Left lung (tissue), 10 donors: Measurements from ENCODE around the gene SLC6A18. TPM values are rescaled to one million over a fixed set of nuclear protein-coding genes. Genes with fewer than 3 reads are reported as not detected.

Source experiments
- ATAC-seq: fragments of 200-7000 bp; cut with Tn5 transposase; one replicate; pipeline ENCODE4 v1.9.1; 2020; ENCODE audit warnings: moderate library complexity
- DNase-seq, 4 donors: peaks; one replicate each; pipeline ENCODE4 v3.0.0-alpha.2; 2013 to 2020
- H3K27ac ChIP-seq, 2 donors: fragments of 200-600 bp; sonication (generic) in 1 of 2; one replicate each; pipeline versions ENCODE4 v1.5.0 to v1.8.0; 2020 to 2021
- H3K27me3 ChIP-seq, 2 donors: fragments of 200-600 bp; sonication (generic) in 1 of 2; one replicate each; pipeline versions ENCODE4 v1.5.0 to v1.8.0; 2020 to 2021
- H3K36me3 ChIP-seq, 2 donors: fragments of 200-600 bp; sonication (generic) in 1 of 2; one replicate each; pipeline versions ENCODE4 v1.5.0 to v1.8.0; 2020 to 2021
- H3K4me1 ChIP-seq, 2 donors: fragments of 200-600 bp; one replicate each; pipeline ENCODE4 v1.8.0; 2021
- H3K4me3 ChIP-seq, 2 donors: fragments of 200-600 bp; sonication (generic) in 1 of 2; one replicate each; pipeline versions ENCODE4 v1.5.0 to v1.8.0; 2020 to 2021; ENCODE audit warnings: mild to moderate bottlenecking in 1 of 2
- H3K9me3 ChIP-seq, 2 donors: fragments of 200-600 bp; sonication (generic) in 1 of 2; one replicate each; pipeline versions ENCODE4 v1.5.0 to v1.8.0; 2020 to 2021
- CTCF ChIP-seq, 2 donors: fragments of 200-600 bp; sonication (generic) in 1 of 2; IDR thresholded peaks; one replicate each; pipeline versions ENCODE4 v1.5.0 to v1.8.0; 2021; ENCODE audit warnings: antibody characterized with exemption in 2 of 2
- intact Hi-C, 2 donors: fragments of 100-400 bp; cut with DNase I; formaldehyde crosslinking; loops; one replicate each; pipeline versions ENCODE4 v1.11.2 to v1.14.2; 2022
- polyA plus RNA-seq, 6 donors: library from polyadenylated mRNA; unstranded; fragments of 120-200 nt; gene quantifications; one replicate each; pipeline ENCODE4 v1.2.1, GENCODE V29; 2013; ENCODE audit not compliant: insufficient read length in 6 of 6
- total RNA-seq, 2 donors: library from RNA; stranded (reverse); fragmentation: NEBNext Ultra II Directional; extraction: Animal tissue kit (Norgen Biotek cat#: 25700); gene quantifications; one replicate each; pipeline ENCODE4 v1.2.1, GENCODE V29; 2021
- donor health status: DM: no; HTN: yes; CAD: no.
- donor health status: DM: no; HTN: no; CAD: no.

The SLC6A18 gene
- total and polyA plus RNA-seq, 8 donors, result 0.18 TPM; not detected in 7

GRCh38 chr5:1231354-1231905 lies 6.2 kb downstream of the SLC6A18 start:
- H3K9me3 ChIP-seq, result peaks cover 0 to 19% of the 10 kb centered on the region in 2 donors
- TF ChIP-seq CTCF (IDR thresholded peaks at IDR 0.05), result no peak
- H3K27me3 ChIP-seq, result peaks cover 0 to 64% of the 10 kb centered on the region in 2 donors
- intact Hi-C loops, result no loop called here
- ATAC-seq, result no peak
- no peaks in the 10 kb centered on the region for H3K36me3 ChIP-seq
- no peak for DNase-seq
- H3K4me1 ChIP-seq, result no peaks in the 10 kb centered on the region
- H3K27ac ChIP-seq, result no peak overlapping the region
- H3K4me3 ChIP-seq, result no peak overlapping the region

- peaks cover 0 to 22% of the 10 kb centered on the region in 2 donors for H3K9me3 ChIP-seq
- no peaks in the 10 kb centered on the region for H3K36me3 ChIP-seq
- DNase-seq (no peak), ATAC-seq (no peak)
- H3K4me1 ChIP-seq, result no peaks in the 10 kb centered on the region
- peaks cover 0 to 60% of the 10 kb centered on the region in 2 donors for H3K27me3 ChIP-seq
- intact Hi-C loops, result no loop called here
- no peak overlapping the region for H3K27ac ChIP-seq
- TF ChIP-seq CTCF (IDR thresholded peaks at IDR 0.05), result no peak
- no peak overlapping the region for H3K4me3 ChIP-seq
These were observed 7.6 kb downstream of the SLC6A18 start for GRCh38 chr5:1232780-1233179.

- TF ChIP-seq CTCF (IDR thresholded peaks at IDR 0.05), result no peak
- DNase-seq (no peak), ATAC-seq (no peak)
- H3K9me3 ChIP-seq, result peaks cover 0 to 22% of the 10 kb centered on the region in 2 donors
- H3K4me1 ChIP-seq, result no peaks in the 10 kb centered on the region
- intact Hi-C loops, result no loop called here
- no peak overlapping the region for H3K27ac ChIP-seq
- peaks cover 0 to 35% of the 10 kb centered on the region in 2 donors for H3K27me3 ChIP-seq
- H3K4me3 ChIP-seq, result no peak overlapping the region
- H3K36me3 ChIP-seq, result no peaks in the 10 kb centered on the region
These were observed 10.2 kb downstream of the SLC6A18 start for GRCh38 chr5:1235379-1235778.

- intact Hi-C loops, result no loop called here
- Histone ChIP-seq H3K4me1 (no peaks in the 10 kb centered on the region), H3K27ac (no peak overlapping the region), H3K27me3 (peaks cover 0 to 30% of the 10 kb centered on the region in 2 donors), H3K9me3 (peaks cover 0 to 22% of the 10 kb centered on the region in 2 donors), H3K36me3 (no peaks in the 10 kb centered on the region), H3K4me3 (no peak overlapping the region)
- ATAC-seq, result no peak
- no peak for DNase-seq
- no peak for TF ChIP-seq CTCF (IDR thresholded peaks at IDR 0.05)
These were observed 10.7 kb downstream of the SLC6A18 start for GRCh38 chr5:1235838-1236237.

- TF ChIP-seq CTCF (IDR thresholded peaks at IDR 0.05), result no peak
- no peaks in the 10 kb centered on the region for H3K4me1 ChIP-seq
- peaks cover 0 to 21% of the 10 kb centered on the region in 2 donors for H3K9me3 ChIP-seq
- intact Hi-C loops, result no loop called here
- DNase-seq, result no peak
- no peak overlapping the region for H3K27ac ChIP-seq
- ATAC-seq, result no peak
- no peaks in the 10 kb centered on the region for H3K36me3 ChIP-seq
- H3K4me3 ChIP-seq, result no peak overlapping the region
- peaks cover 0 to 23% of the 10 kb centered on the region in 2 donors for H3K27me3 ChIP-seq
These were observed 14.5 kb downstream of the SLC6A18 start for GRCh38 chr5:1239505-1240251.
